Caco-2 (cell line): ENCODE measurements around the gene UBE2V1. TPM values are rescaled to one million over a fixed set of nuclear protein-coding genes. Genes with fewer than 3 reads are reported as not detected.

Experiments
- BruUV-seq: library from RNA; stranded (reverse); fragments of 400-500 nt; replicated peaks from 2 replicates; lab custom pipeline; 2021; lab: Mats Ljungman, UMichigan
- CTCF ChIA-PET: fragments of 300-600 bp; sonication (Branson Sonifier 250); formaldehyde crosslinking; loops from one replicate; lab custom pipeline; 2022; ENCODE audit warnings: antibody characterized with exemption; lab: Charles Lee
- POLR2A ChIA-PET: fragments of 300-600 bp; sonication (Branson Sonifier 250); formaldehyde crosslinking; loops from one replicate; lab custom pipeline; 2022; ENCODE audit warnings: antibody characterized with exemption; lab: Charles Lee
- DNase-seq, 2 experiments: peaks; one replicate each; pipeline versions ENCODE4 v3.0.0 to v3.0.0-alpha.2; 2020 to 2022
- H3K27me3 ChIP-seq: replicated peaks from 2 replicates; pipeline ENCODE4 v1.6.0; 2011; ENCODE audit warnings: low read length; ENCODE audit not compliant: control insufficient read depth, insufficient read depth
- H3K36me3 ChIP-seq: 2 replicates; pipeline ENCODE4 v1.5.1; 2011; ENCODE audit warnings: low read length; ENCODE audit not compliant: control insufficient read depth, insufficient read depth
- H3K4me1 ChIP-seq: fragments of 250-450 bp; sonication (Bioruptor Pico); 2 replicates; pipeline ENCODE4 v1.5.1; 2020; ENCODE audit warnings: mild to moderate bottlenecking
- H3K4me3 ChIP-seq: 2 replicates; pipeline ENCODE4 v1.5.1; 2011; ENCODE audit warnings: low read depth, mild to moderate bottlenecking, control low read depth, low read length
- H3K9me3 ChIP-seq: fragments of 250-450 bp; sonication (Bioruptor Pico); 2 replicates; pipeline ENCODE4 v1.5.1; 2020; ENCODE audit warnings: mild to moderate bottlenecking, moderate library complexity
- H3K27ac Mint-ChIP-seq: one replicate; pipeline ENCODE4 v1.8.0; 2022; ENCODE audit warnings: mixed read lengths; ENCODE audit not compliant: unreplicated experiment
- H3K27me3 Mint-ChIP-seq: one replicate; pipeline ENCODE4 v1.8.0; 2022; ENCODE audit warnings: mixed read lengths; ENCODE audit not compliant: insufficient read depth, unreplicated experiment
- H3K36me3 Mint-ChIP-seq: one replicate; pipeline ENCODE4 v1.8.0; 2022; ENCODE audit warnings: mild to moderate bottlenecking, mixed read lengths; ENCODE audit not compliant: insufficient read depth, unreplicated experiment
- H3K4me1 Mint-ChIP-seq: one replicate; pipeline ENCODE4 v1.8.0; 2022; ENCODE audit warnings: low read depth, mixed read lengths; ENCODE audit not compliant: unreplicated experiment
- H3K4me3 Mint-ChIP-seq: one replicate; pipeline ENCODE4 v1.8.0; 2022; ENCODE audit warnings: mild to moderate bottlenecking, moderate library complexity, mixed read lengths; ENCODE audit not compliant: unreplicated experiment
- H3K9me3 Mint-ChIP-seq: one replicate; pipeline ENCODE4 v1.8.0; 2022; ENCODE audit warnings: mixed read lengths; ENCODE audit not compliant: unreplicated experiment
- intact Hi-C: fragments of 100-400 bp; cut with micrococcal nuclease; formaldehyde crosslinking; loops from one replicate; pipeline ENCODE4 v1.10.0; 2022; ENCODE audit not compliant: unreplicated experiment
- total RNA-seq: library from RNA; stranded (reverse); gene quantifications from 2 replicates; pipeline ENCODE4 v1.2.3, GENCODE V29; 2022
- TF ChIP-seq, protein P1 (sequence below), 2 experiments: fragments of 200-600 bp in 1 of 2; IDR thresholded peaks; 1 replicate in 1 of 2; 2 replicates in 1 of 2; pipeline versions ENCODE4 v1.5.1 to v1.8.0; 2011 to 2022; ENCODE audit warnings: antibody characterized with exemption in 1 of 2, control low read depth in 1 of 2, inconsistent platforms in 1 of 2, low read depth in 1 of 2, low read length in 1 of 2, mild to moderate bottlenecking in 1 of 2, moderate library complexity in 1 of 2; ENCODE audit not compliant: insufficient read depth in 1 of 2, severe bottlenecking in 1 of 2, unreplicated experiment in 1 of 2

The UBE2V1 gene
- total RNA-seq, 1 experiment from 2014 or later, result 485 TPM

DNA sequence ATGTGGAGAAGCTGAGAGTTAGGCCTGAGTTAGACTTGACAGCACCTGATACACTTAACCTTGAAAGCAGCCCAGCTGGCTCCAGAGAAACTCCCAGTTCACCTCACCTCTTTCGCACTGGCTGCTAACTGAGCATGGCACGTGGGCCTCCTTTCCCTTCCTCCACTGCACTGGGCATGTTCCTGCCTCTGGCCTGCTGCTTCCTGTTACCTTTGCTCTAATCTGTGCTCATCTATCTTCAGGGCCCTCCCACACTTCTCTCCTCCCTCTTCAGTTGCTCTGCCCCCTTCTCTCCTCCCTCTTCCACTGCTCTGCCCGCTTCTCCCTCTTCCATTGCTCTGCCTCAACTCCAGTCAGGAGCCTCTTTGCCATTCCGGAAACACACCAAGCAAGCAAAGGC is 13.7 kb upstream of the UBE2V1 start:
- Mint-ChIP-seq H3K4me1 (peaks cover 16% of the 10 kb centered on the region), H3K27ac (peak overlapping the region; percentile 9), H3K27me3 (no peaks in the 10 kb centered on the region), H3K4me3 (no peak overlapping the region), H3K9me3 (peaks cover 10% of the 10 kb centered on the region), H3K36me3 (peaks cover 96% of the 10 kb centered on the region)
- peaks cover 15% of the 10 kb centered on the region for H3K36me3 ChIP-seq
- intact Hi-C loops, result no loop called here
- H3K9me3 ChIP-seq, result no peaks in the 10 kb centered on the region
- peaks cover 1% of the 10 kb centered on the region for H3K4me1 ChIP-seq
- TF ChIP-seq, protein P1, sequence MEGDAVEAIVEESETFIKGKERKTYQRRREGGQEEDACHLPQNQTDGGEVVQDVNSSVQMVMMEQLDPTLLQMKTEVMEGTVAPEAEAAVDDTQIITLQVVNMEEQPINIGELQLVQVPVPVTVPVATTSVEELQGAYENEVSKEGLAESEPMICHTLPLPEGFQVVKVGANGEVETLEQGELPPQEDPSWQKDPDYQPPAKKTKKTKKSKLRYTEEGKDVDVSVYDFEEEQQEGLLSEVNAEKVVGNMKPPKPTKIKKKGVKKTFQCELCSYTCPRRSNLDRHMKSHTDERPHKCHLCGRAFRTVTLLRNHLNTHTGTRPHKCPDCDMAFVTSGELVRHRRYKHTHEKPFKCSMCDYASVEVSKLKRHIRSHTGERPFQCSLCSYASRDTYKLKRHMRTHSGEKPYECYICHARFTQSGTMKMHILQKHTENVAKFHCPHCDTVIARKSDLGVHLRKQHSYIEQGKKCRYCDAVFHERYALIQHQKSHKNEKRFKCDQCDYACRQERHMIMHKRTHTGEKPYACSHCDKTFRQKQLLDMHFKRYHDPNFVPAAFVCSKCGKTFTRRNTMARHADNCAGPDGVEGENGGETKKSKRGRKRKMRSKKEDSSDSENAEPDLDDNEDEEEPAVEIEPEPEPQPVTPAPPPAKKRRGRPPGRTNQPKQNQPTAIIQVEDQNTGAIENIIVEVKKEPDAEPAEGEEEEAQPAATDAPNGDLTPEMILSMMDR (IDR thresholded peaks at IDR 0.05; ENCODE audit: insufficient read depth in 1 of 2, low read depth in 1 of 2, low read length in 1 of 2, severe bottlenecking in 1 of 2, unreplicated experiment in 1 of 2), result no peak
- no TSS peak for BruUV-seq
- no peak overlapping the region for H3K4me3 ChIP-seq
- POLR2A ChIA-PET, result no interaction called here
- DNase-seq, result no peak
- H3K27me3 ChIP-seq, result no peaks in the 10 kb centered on the region
- CTCF ChIA-PET, result interaction anchor here (1.4 kb wide), 1 partner anchor 11 kb away, joined by 6 read pairs; no protein-coding TSS in a partner anchor

DNA sequence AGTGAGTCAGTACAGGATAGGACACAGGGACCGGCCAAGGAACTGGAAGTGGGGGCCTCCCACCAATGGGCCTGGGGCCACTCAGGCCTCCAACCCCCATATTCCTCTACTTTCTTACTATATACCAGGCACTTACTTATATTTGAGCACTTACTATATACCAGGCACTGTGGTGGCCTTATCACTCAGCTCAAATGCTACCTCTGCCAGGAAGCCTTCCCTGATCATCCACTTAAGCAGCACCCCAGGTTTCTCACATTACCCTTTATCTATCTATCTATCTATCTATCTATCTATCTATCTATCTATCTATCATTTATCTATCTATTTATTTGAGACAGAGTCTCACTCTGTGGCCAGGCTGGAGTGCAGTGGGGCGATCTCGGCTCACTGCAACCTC is 12.3 kb upstream of the UBE2V1 start:
- Histone ChIP-seq H3K4me1 (peaks cover 9% of the 10 kb centered on the region), H3K4me3 (no peak overlapping the region), H3K27me3 (no peaks in the 10 kb centered on the region), H3K9me3 (no peaks in the 10 kb centered on the region), H3K36me3 (peaks cover 13% of the 10 kb centered on the region)
- CTCF ChIA-PET, result interaction anchor here (0.8 to 1.4 kb wide), 2 partner anchors 9 to 29 kb away, joined by 3 read pairs; partner anchors contain the start of gene PEDS1
- peaks cover 10% of the 10 kb centered on the region for H3K9me3 Mint-ChIP-seq
- BruUV-seq, result no TSS peak
- peaks cover 92% of the 10 kb centered on the region for H3K36me3 Mint-ChIP-seq
- POLR2A ChIA-PET, result no interaction called here
- H3K27me3 Mint-ChIP-seq, result no peaks in the 10 kb centered on the region
- intact Hi-C loops, result no loop called here
- DNase-seq, result no peak
- H3K27ac Mint-ChIP-seq, result no peak overlapping the region
- peaks cover 21% of the 10 kb centered on the region for H3K4me1 Mint-ChIP-seq
- TF ChIP-seq, protein P1 (IDR thresholded peaks at IDR 0.05; ENCODE audit: insufficient read depth in 1 of 2, low read depth in 1 of 2, low read length in 1 of 2, severe bottlenecking in 1 of 2, unreplicated experiment in 1 of 2), result no peak
- H3K4me3 Mint-ChIP-seq, result no peak overlapping the region

DNA sequence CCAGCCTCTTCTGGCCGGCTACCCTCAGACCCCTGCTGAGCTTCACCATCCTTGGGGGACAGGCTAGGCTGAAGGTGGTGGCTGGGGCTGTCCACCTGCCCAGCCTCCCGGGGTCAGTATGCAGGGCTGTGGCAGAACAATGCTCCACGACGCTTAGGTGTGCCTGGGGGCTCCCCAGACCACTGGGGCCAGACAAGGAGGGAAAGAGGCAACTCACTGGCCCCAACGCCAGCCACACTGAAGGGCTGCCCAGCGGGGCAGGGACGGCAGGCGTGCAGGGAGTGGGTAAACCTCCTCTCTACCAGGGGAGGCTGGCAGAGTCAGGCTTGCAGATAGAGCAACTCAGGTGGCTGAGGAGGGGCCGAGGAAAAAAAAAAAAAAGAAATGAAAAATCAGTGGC is 11.5 kb upstream of the UBE2V1 start:
- POLR2A ChIA-PET, result no interaction called here
- Histone ChIP-seq H3K9me3 (no peaks in the 10 kb centered on the region), H3K27me3 (no peaks in the 10 kb centered on the region), H3K4me3 (no peak overlapping the region), H3K4me1 (peaks cover 9% of the 10 kb centered on the region), H3K36me3 (peaks cover 12% of the 10 kb centered on the region)
- Mint-ChIP-seq H3K36me3 (peaks cover 84% of the 10 kb centered on the region), H3K4me3 (no peak overlapping the region), H3K27ac (no peak overlapping the region), H3K27me3 (no peaks in the 10 kb centered on the region), H3K4me1 (peaks cover 15% of the 10 kb centered on the region), H3K9me3 (peaks cover 10% of the 10 kb centered on the region)
- BruUV-seq, result no TSS peak
- CTCF ChIA-PET, result interaction anchor here (0.8 to 4.9 kb wide), 3 partner anchors 10 to 48 kb away, joined by 3 to 62 read pairs (median 3); partner anchors contain the start of gene PEDS1
- intact Hi-C loops, result loop anchor here (5.0 kb wide), 1 partner anchor 338 kb away; no protein-coding TSS in a partner anchor
- DNase-seq, result no peak
- TF ChIP-seq, protein P1 (IDR thresholded peaks at IDR 0.05; ENCODE audit: insufficient read depth in 1 of 2, low read depth in 1 of 2, low read length in 1 of 2, severe bottlenecking in 1 of 2, unreplicated experiment in 1 of 2), result no peak
